GM23338 (cell line): ENCODE data around the gene DOCK10. TPM values are rescaled to one million over a fixed set of nuclear protein-coding genes. Genes with fewer than 3 reads are reported as not detected.

Experiments
- CREB1 ChIP-seq: fragments of 250-450 bp; sonication (Bioruptor Pico); IDR thresholded peaks from 2 replicates; pipeline ENCODE4 v1.5.0; 2020; ENCODE audit warnings: low read depth, mild to moderate bottlenecking, moderate library complexity
- CTCF ChIP-seq, 2 experiments: fragments of 200-600 bp in 1 of 2; sonication (generic) in 1 of 2; conservative IDR thresholded peaks; 2 replicates each; pipeline versions ENCODE4 v1.5.1 to v1.6.1; 2016 to 2017; ENCODE audit warnings: antibody characterized with exemption in 2 of 2, low read depth in 2 of 2, mild to moderate bottlenecking in 2 of 2, moderate library complexity in 1 of 2
- ETS1 ChIP-seq: IDR thresholded peaks from 2 replicates; pipeline ENCODE4 v1.6.1; 2016; ENCODE audit warnings: antibody characterized with exemption
- EZH2 ChIP-seq: fragments of 200-600 bp; sonication (generic); IDR thresholded peaks from one replicate; pipeline ENCODE4 v1.8.0; 2017; ENCODE audit warnings: antibody characterized with exemption, mild to moderate bottlenecking, low read depth; ENCODE audit not compliant: unreplicated experiment
- EZH2phosphoT487 ChIP-seq: fragments of 200-600 bp; sonication (generic); IDR thresholded peaks from one replicate; pipeline ENCODE4 v1.8.1; 2018; ENCODE audit warnings: antibody characterized with exemption; ENCODE audit not compliant: unreplicated experiment
- NANOG ChIP-seq: IDR thresholded peaks from 2 replicates; pipeline ENCODE4 v1.6.1; 2016; ENCODE audit warnings: antibody characterized with exemption, borderline replicate concordance
- POLR2AphosphoS5 ChIP-seq: IDR thresholded peaks from 2 replicates; pipeline ENCODE4 v1.6.1; 2016; ENCODE audit warnings: antibody characterized with exemption, low read depth
- REST ChIP-seq: IDR thresholded peaks from one replicate; pipeline ENCODE4 v1.6.1; 2018; ENCODE audit warnings: antibody characterized with exemption; ENCODE audit not compliant: unreplicated experiment
- ZNF462 ChIP-seq: fragments of 250-450 bp; sonication (Bioruptor Pico); IDR thresholded peaks from 2 replicates; pipeline ENCODE4 v1.5.0; 2020; ENCODE audit warnings: mild to moderate bottlenecking, moderate library complexity
- polyA plus RNA-seq: library from polyadenylated mRNA; unstranded; fragments of >200 nt; fragmentation: Nextera tagmentation; extraction: Ambion mirVana; gene quantifications from 2 replicates; pipeline ENCODE4 v1.2.1, GENCODE V29; 2016
- total RNA-seq: library from RNA; depleted of rRNA; stranded (reverse); fragments of >200 nt; shearing (Covaris generic); gene quantifications from 2 replicates; pipeline ENCODE4 v1.2.3, GENCODE V29; 2014

Gene DOCK10
- total and polyA plus RNA-seq, 2 experiments from 2014 or later, result 1.0 to 1.7 TPM

- TF ChIP-seq ZNF462 (no peak), POLR2AphosphoS5 (no peak), CREB1 (CRISPR knock-in tag) (no peak), NANOG (no peak), EZH2 (no peak), EZH2phosphoT487 (no peak), ETS1 (no peak), CTCF (conservative IDR thresholded peaks at IDR 0.05; ENCODE audit: low read depth in 2 of 2) (no peak), REST (no peak)
These were observed 260.9 kb downstream of the DOCK10 start (continued) for GRCh38 chr2:224781400-224781799.
